Stimulated activated CD8-positive, alpha-beta memory T cell treated with anti-CD3 and anti-CD28 coated beads, Interleukin-7, amount 100 ng/mL, for 4 hours (primary cell): Measurements from ENCODE around the gene SESN2.

Source experiments
- DNase-seq, 2 donors: peaks; one replicate each; pipeline ENCODE4 v3.0.0-alpha.2; 2020; ENCODE audit warnings: low read depth in 2 of 2

The SESN2 gene

DNA sequence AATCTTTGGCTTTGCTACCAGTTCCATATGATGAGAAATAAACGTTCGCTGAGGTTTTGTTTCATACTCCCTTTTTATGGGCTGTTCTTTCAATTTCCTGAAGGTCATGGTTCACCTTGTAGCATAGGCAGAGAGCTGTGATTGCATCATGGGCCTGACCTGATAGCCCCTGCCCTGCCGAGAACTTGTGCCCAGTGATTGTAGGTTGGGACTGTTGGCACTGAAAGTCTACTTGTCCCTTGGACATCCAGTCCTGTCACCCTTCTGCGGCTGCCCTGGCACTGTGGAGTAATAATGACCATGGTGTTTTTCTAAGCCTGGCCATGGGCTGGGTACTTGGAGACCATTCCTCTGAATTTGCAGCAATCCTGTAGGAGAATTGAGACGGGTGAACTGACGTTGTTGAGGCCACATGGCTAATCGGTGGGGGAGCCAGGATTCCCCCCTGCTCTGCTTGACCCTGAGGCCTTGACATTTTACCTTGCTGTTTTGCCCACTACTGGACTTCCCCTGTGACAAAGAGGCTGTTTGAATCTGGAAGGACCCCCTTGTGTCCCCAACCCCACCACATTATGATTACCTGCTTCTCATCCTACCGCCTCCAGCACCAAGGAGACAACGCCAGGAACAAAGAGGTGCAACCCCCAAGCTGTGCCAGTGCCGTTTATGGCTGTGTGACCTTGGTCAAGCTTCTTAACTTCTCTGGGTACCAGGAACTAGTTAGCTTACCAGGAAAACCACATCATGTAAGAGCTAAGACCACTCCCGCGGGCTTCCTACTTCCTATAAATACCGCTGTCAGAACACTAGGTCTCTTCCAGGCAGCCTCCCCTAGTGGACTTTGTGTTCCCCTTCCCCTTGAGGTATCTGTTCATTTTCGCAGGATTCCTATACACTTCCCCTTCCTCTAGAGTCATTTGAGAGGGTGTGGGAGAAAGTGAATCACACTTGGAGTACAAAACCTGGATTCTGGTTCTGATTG is 23.4 kb downstream of the SESN2 start:
- DNase-seq: no peak

- DNase-seq: no peak
These were observed 26.8 kb downstream of the SESN2 start for GRCh38 chr1:28286111-28286510.

- DNase-seq: no peak
These were observed 29.2 kb downstream of the SESN2 start for GRCh38 chr1:28288487-28288886.

- no peak for DNase-seq
These were observed 31.5 kb downstream of the SESN2 start for GRCh38 chr1:28290851-28291250.

DNA sequence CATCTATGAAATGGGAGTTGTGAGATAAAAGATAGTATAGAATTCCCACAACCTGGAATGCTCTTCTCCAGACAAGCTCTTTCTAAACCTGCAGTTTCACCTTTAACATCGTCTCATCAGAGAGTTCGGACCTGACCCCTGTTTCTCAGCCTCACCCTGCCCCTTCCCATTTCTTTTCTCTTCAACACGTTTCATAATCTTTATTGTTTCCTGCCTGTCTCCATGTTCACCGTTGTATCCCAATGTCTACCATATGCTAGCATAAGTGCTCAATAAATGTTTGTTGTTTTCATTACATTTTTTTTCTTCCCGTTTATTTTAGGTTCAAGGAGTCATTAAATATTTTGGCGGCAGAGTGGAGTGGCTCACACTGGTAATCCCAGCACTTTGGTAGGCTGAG is 32.4 kb downstream of the SESN2 start:
- DNase-seq: no peak

GRCh38 chr1:28295936-28296335 is 36.6 kb downstream of the SESN2 start:
- no peak for DNase-seq

GRCh38 chr1:28296401-28297261 is 37.3 kb downstream of the SESN2 start:
- no peak for DNase-seq

DNA sequence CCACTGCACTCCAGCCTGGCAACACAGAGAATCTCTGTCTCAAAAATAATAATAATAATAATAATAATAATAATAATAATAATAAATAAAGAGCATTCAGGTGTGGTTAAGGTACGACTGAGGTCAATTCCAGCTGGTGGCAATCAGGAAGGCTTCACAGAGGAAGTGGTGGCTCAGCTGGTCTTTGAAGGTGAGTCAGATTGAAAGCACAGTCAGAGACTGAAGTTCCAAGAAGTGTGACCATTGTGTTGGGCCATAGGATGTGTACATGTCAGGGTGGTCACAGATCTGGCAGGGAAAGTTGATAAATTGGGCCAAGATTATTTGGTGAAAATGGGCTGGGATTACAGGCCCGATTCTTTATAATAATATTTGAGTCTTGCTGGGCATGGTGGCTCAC is 38.5 kb downstream of the SESN2 start:
- no peak for DNase-seq

DNA sequence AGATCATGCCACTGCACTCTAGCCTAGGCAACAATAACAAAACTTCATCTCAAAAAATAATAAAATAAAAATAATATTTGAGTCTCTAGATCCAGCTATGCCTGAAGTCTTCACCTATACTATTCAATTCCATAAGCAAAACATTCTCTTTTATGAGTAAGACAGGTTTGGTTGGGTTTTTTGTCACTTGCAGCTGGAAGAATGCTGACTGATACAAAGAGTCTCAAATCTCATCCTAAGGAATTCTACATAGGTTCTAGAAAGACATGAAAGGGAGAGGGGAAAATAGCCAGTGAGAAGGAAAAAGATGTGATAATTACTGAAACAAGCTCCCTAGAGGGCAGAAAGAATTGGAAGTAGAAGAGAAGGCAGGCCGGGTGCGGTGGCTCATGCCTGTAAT is 39.1 kb downstream of the SESN2 start:
- DNase-seq: no peak

GRCh38 chr1:28301368-28302174 is 42.3 kb downstream of the SESN2 start:
- no peak for DNase-seq

GRCh38 chr1:28302247-28302646 is 42.9 kb downstream of the SESN2 start:
- DNase-seq: no peak

DNA sequence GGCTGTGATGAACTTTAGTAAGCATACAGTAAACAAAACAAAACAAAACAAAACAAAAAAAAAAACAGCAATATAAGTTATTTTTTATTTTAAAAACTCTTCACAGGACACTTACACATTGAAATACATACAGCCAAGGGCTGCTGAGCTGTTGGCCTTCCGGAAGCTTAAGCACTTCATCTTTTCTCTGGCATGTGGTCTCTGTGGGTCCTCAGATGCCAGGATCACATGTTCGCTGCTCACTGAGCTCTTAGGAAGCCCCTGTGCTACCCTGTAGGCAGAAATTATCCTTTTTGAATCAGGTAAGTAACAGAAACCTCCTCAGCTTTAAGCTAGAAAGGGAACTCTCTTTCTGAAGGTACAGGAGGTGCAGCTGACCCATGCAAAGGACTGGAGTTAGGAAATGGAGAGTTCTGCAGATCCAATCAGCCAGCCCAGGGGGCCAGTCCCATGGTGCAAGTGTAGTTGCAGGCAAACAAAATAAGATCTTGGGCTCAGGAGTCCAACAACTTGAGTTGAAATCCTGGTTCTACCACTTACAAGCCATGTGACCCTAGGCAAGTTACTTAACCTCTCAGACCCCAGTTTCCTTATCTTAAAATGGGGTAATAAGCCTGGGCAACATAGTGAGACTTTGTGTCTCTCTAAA is 47.1 kb downstream of the SESN2 start:
- no peak for DNase-seq

GRCh38 chr1:28308750-28309149 is 49.4 kb downstream of the SESN2 start:
- no peak for DNase-seq

DNA sequence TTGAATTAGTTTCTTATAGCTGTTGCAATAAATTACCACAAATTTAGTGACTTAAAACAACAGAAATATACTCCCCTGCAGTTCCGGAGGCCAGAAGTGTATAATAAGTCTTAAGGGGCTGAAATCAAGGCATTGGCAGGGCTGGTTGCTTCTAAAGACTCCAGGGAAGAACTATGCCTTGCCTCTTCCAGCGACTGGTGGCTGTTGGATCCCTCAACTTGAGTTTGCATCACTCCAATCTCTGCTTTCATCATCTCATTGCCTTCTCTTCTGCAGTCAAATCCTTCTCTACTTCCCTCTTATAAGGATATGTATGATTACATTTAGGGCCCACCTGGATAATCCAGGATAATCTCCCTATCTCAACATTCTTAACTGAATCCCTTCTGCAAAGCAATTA is 50.4 kb downstream of the SESN2 start:
- DNase-seq: no peak

DNA sequence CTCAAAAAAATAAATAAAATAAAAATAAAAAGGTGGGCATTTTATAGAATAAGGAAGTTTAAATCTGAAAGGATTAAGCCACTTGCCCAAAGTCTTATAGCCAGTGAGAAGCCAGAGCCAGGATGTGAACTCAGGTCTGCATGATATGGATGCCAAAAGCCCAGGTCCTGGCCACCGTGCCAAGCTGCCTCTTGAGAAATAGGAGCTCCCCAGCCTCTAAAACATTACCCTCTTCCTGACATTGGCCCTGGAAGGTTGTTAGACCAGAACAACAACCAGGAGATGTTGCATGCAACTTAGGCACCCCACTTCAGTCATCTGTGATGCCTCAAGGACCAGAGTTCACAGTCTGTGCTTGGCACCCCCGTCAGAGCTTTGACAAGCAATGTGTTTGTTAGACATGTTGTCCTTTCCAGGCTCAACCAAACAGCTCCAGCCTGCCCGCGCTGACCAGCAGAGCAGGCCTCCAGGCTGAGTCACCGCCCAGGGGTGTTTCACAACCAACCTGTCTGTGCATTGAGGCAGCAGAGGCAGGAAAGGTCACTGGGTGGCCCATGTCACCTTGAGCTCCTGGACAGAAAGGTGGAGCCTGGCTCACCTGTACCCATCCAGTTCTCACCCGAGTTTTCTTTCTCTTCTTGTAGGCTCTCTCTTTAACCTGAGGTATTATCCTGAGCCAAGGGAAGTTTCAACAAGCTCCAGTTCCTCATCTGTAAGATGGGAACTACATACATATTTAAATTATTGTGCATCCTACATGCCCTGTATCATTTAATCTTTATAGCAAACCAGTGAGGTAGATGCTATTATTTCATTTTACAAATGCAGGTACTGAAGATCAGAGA is 54.6 kb downstream of the SESN2 start:
- DNase-seq: no peak

- DNase-seq: no peak
These were observed 55.2 kb downstream of the SESN2 start for GRCh38 chr1:28314547-28314941.

DNA sequence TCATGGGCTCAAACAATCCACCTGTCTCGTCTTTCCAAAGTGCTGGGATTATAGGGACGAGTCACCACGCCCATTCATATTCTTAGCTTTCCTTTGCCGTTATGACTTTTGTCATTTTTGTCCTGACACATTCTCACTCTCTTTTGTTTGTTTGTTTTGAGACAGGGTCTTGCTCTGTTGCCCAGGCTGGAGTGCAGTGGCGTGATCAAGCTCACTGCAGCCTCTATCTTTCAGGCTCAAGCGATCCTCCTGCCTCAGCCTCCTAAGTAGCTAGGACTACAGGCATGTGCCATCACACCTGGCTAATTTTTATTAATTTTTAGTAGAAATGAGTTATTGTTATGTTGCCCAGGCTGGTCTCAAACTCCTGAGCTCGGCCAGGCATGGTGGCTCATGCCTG is 57.7 kb downstream of the SESN2 start:
- DNase-seq: no peak

GRCh38 chr1:28322194-28322593 is 62.9 kb downstream of the SESN2 start:
- no peak for DNase-seq

GRCh38 chr1:28323720-28324119 is 64.4 kb downstream of the SESN2 start:
- DNase-seq: no peak

GRCh38 chr1:28326515-28326914 is 67.2 kb downstream of the SESN2 start:
- DNase-seq: no peak
